Measurements from ENCODE around the gene ABHD6. TPM values are rescaled to one million over a fixed set of nuclear protein-coding genes. Genes with fewer than 3 reads are reported as not detected.
"Not testable (repeated sequence)": the region's sequence is repeated elsewhere in the genome, so short reads cannot be mapped to it uniquely, and the experiment has no call there.

ABHD6 gene
- total RNA-seq, 1 donor from 2014 or later = 3.9 TPM

GRCh38 chr3:58335652-58335947 is 98.0 kb downstream of the ABHD6 start:
- H3K4me1 ChIP-seq (ENCODE audit: insufficient read depth, low read length) = peaks cover 24% of the 10 kb centered on the region
- Mint-ChIP-seq H3K9me3 (ENCODE audit: unreplicated experiment) (no peaks in the 10 kb centered on the region), H3K4me3 (ENCODE audit: unreplicated experiment) (peak overlapping the region; percentile 72), H3K36me3 (ENCODE audit: low read depth, unreplicated experiment) (peaks cover 2% of the 10 kb centered on the region), H3K4me1 (ENCODE audit: low read depth, unreplicated experiment) (peaks cover 18% of the 10 kb centered on the region), H3K27ac (ENCODE audit: unreplicated experiment) (peak overlapping the region; percentile 97), H3K27me3 (ENCODE audit: low read depth, unreplicated experiment) (peaks cover 2% of the 10 kb centered on the region)
- TF ChIP-seq EZH2 (IDR thresholded peaks at IDR 0.05; ENCODE audit: insufficient read depth, low read length) = no peak
- TF ChIP-seq CTCF (IDR thresholded peaks at IDR 0.05; ENCODE audit: insufficient read depth, low read depth, low read length) = no peak
- H3K4me2 ChIP-seq (ENCODE audit: low read length) = peak overlapping the region; percentile 97
- no peaks in the 10 kb centered on the region for H3K9me3 ChIP-seq (ENCODE audit: insufficient read depth, low read depth, low read length)
- H3K4me3 ChIP-seq (ENCODE audit: insufficient read depth, low read depth, low read length) = peak overlapping the region; percentile 22
- no peak overlapping the region for H2AFZ ChIP-seq (ENCODE audit: low read depth, low read length)
- H3K27ac ChIP-seq (ENCODE audit: low read depth, low read length) = peak overlapping the region; percentile 80
- no peak for DNase-seq (ENCODE audit: low read depth)
- H4K20me1 ChIP-seq (ENCODE audit: insufficient read depth, low read length) = peaks cover 5% of the 10 kb centered on the region
- H3K36me3 ChIP-seq (ENCODE audit: insufficient read depth, low read length) = no peaks in the 10 kb centered on the region
- FAIRE-seq = no peak
- peak overlapping the region; percentile 87 for H3K9ac ChIP-seq (ENCODE audit: low read length)
- peaks cover 40% of the 10 kb centered on the region for H3K79me2 ChIP-seq (ENCODE audit: insufficient read depth, low read length)
- no peaks in the 10 kb centered on the region for H3K27me3 ChIP-seq (ENCODE audit: insufficient read depth, low read length)

DNA sequence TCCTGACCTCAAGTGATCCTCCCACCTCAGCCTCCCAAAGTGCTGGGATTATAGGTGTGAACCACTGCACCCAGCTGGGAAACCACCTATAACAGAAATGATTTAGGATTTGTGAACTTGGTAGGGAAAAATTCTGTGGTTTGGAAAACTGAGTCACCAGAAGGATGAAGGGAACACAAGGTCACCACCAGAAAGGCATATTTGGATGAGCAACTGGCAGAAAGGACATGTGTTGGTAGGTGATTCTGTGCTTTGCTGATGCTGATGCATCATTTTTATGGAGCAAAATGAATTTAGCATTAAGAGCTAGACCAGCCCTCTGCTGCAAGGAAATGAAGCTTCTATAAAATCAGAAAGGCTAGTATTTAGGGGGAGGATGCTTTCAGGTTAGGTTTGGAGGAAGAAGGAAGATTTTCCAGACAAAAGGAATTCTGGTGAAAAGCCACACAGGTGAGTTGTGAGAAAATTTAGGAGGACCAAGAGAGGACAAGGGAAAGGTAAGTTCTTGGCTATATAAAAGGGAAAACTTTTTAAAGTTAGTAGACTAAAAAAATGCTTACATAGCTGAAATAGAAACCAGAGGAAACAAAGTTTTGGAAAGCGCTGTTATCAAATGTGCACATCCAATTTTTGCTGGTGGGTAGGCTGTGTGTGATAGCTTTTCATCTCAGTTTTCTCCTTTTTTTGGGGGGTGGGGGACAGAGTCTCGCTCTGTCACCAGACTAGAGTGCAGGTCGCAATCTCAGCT is 98.7 kb downstream of the ABHD6 start:
- H3K36me3 ChIP-seq (ENCODE audit: insufficient read depth, low read length) = no peaks in the 10 kb centered on the region
- no peaks in the 10 kb centered on the region for H3K27me3 ChIP-seq (ENCODE audit: insufficient read depth, low read length)
- DNase-seq (ENCODE audit: low read depth) = peak; percentile 79
- peaks cover 43% of the 10 kb centered on the region for H3K79me2 ChIP-seq (ENCODE audit: insufficient read depth, low read length)
- H4K20me1 ChIP-seq (ENCODE audit: insufficient read depth, low read length) = peaks cover 5% of the 10 kb centered on the region
- no peak overlapping the region for H2AFZ ChIP-seq (ENCODE audit: low read depth, low read length)
- H3K4me3 ChIP-seq (ENCODE audit: insufficient read depth, low read depth, low read length) = no peak overlapping the region
- no peak overlapping the region for H3K27ac ChIP-seq (ENCODE audit: low read depth, low read length)
- Mint-ChIP-seq H3K4me1 (ENCODE audit: low read depth, unreplicated experiment) (peaks cover 20% of the 10 kb centered on the region), H3K36me3 (ENCODE audit: low read depth, unreplicated experiment) (peaks cover 7% of the 10 kb centered on the region), H3K9me3 (ENCODE audit: unreplicated experiment) (no peaks in the 10 kb centered on the region), H3K27ac (ENCODE audit: unreplicated experiment) (peak overlapping the region; percentile 22), H3K27me3 (ENCODE audit: low read depth, unreplicated experiment) (peaks cover 2% of the 10 kb centered on the region), H3K4me3 (ENCODE audit: unreplicated experiment) (no peak overlapping the region)
- no peak for TF ChIP-seq CTCF (IDR thresholded peaks at IDR 0.05; ENCODE audit: insufficient read depth, low read depth, low read length)
- TF ChIP-seq EZH2 (IDR thresholded peaks at IDR 0.05; ENCODE audit: insufficient read depth, low read length) = no peak
- H3K9me3 ChIP-seq (ENCODE audit: insufficient read depth, low read depth, low read length) = no peaks in the 10 kb centered on the region
- FAIRE-seq = no peak
- H3K4me2 ChIP-seq (ENCODE audit: low read length) = peak overlapping the region; percentile 54
- no peak overlapping the region for H3K9ac ChIP-seq (ENCODE audit: low read length)
- H3K4me1 ChIP-seq (ENCODE audit: insufficient read depth, low read length) = peaks cover 28% of the 10 kb centered on the region

GRCh38 chr3:58337190-58337589 is 99.6 kb downstream of the ABHD6 start:
- Histone ChIP-seq H3K9me3 (ENCODE audit: insufficient read depth, low read depth, low read length) (no peaks in the 10 kb centered on the region), H3K4me3 (ENCODE audit: insufficient read depth, low read depth, low read length) (no peak overlapping the region), H3K27me3 (ENCODE audit: insufficient read depth, low read length) (no peaks in the 10 kb centered on the region), H3K36me3 (ENCODE audit: insufficient read depth, low read length) (no peaks in the 10 kb centered on the region), H2AFZ (ENCODE audit: low read depth, low read length) (no peak overlapping the region), H4K20me1 (ENCODE audit: insufficient read depth, low read length) (peaks cover 5% of the 10 kb centered on the region), H3K79me2 (ENCODE audit: insufficient read depth, low read length) (peaks cover 43% of the 10 kb centered on the region), H3K4me1 (ENCODE audit: insufficient read depth, low read length) (peaks cover 26% of the 10 kb centered on the region), H3K9ac (ENCODE audit: low read length) (no peak overlapping the region), H3K27ac (ENCODE audit: low read depth, low read length) (no peak overlapping the region), H3K4me2 (ENCODE audit: low read length) (no peak overlapping the region)
- FAIRE-seq (no peak), DNase-seq (ENCODE audit: low read depth) (no peak)
- Mint-ChIP-seq H3K27ac (ENCODE audit: unreplicated experiment) (no peak overlapping the region), H3K4me1 (ENCODE audit: low read depth, unreplicated experiment) (peaks cover 20% of the 10 kb centered on the region), H3K4me3 (ENCODE audit: unreplicated experiment) (no peak overlapping the region), H3K36me3 (ENCODE audit: low read depth, unreplicated experiment) (peaks cover 7% of the 10 kb centered on the region), H3K27me3 (ENCODE audit: low read depth, unreplicated experiment) (no peaks in the 10 kb centered on the region), H3K9me3 (ENCODE audit: unreplicated experiment) (no peaks in the 10 kb centered on the region)
- no peak for TF ChIP-seq EZH2 (IDR thresholded peaks at IDR 0.05; ENCODE audit: insufficient read depth, low read length)
- TF ChIP-seq CTCF (IDR thresholded peaks at IDR 0.05; ENCODE audit: insufficient read depth, low read depth, low read length) = no peak

GRCh38 chr3:58339146-58339545 is 101.6 kb downstream of the ABHD6 start:
- not testable (repeated sequence) for H3K27ac Mint-ChIP-seq (ENCODE audit: unreplicated experiment)
- peaks cover 42% of the 10 kb centered on the region for H3K79me2 ChIP-seq (ENCODE audit: insufficient read depth, low read length)

More at GRCh38 chr3:58339146-58339545, 101.6 kb downstream of the ABHD6 start:
- not testable (repeated sequence) for H3K9me3 Mint-ChIP-seq (ENCODE audit: unreplicated experiment); H3K4me2 ChIP-seq (ENCODE audit: low read length); H3K36me3 ChIP-seq (ENCODE audit: insufficient read depth, low read length); H2AFZ ChIP-seq (ENCODE audit: low read depth, low read length); H3K27ac ChIP-seq (ENCODE audit: low read depth, low read length); FAIRE-seq; H3K4me3 Mint-ChIP-seq (ENCODE audit: unreplicated experiment); H3K27me3 ChIP-seq (ENCODE audit: insufficient read depth, low read length); H3K9me3 ChIP-seq (ENCODE audit: insufficient read depth, low read depth, low read length); H3K4me3 ChIP-seq (ENCODE audit: insufficient read depth, low read depth, low read length); DNase-seq (ENCODE audit: low read depth); H3K36me3 Mint-ChIP-seq (ENCODE audit: low read depth, unreplicated experiment); H3K27me3 Mint-ChIP-seq (ENCODE audit: low read depth, unreplicated experiment); H3K9ac ChIP-seq (ENCODE audit: low read length)
- H3K4me1 Mint-ChIP-seq (ENCODE audit: low read depth, unreplicated experiment) = peaks cover 29% of the 10 kb centered on the region
- H4K20me1 ChIP-seq (ENCODE audit: insufficient read depth, low read length) = peaks cover 19% of the 10 kb centered on the region
- peaks cover 24% of the 10 kb centered on the region for H3K4me1 ChIP-seq (ENCODE audit: insufficient read depth, low read length)
